HCT116 (cell line): ENCODE data around the gene UBR3. TPM values are rescaled to one million over a fixed set of nuclear protein-coding genes. Genes with fewer than 3 reads are reported as not detected.

Experiments
- ATAC-seq: fragments of 200-7000 bp; cut with Tn5 transposase; 2 replicates; pipeline ENCODE4 v1.9.1; 2020; ENCODE audit warnings: mild to moderate bottlenecking, moderate library complexity
- BruUV-seq: library from RNA; stranded (reverse); fragments of 400-500 nt; replicated peaks from 2 replicates; lab custom pipeline; 2021; lab: Mats Ljungman, UMichigan
- CTCF ChIA-PET: fragments of 300-600 bp; sonication (Branson Sonifier 250); formaldehyde crosslinking; loops from one replicate; lab custom pipeline; 2021; ENCODE audit warnings: antibody characterized with exemption; lab: Charles Lee
- POLR2A ChIA-PET: fragments of 300-600, 350-600 bp; sonication (Branson Sonifier 250); formaldehyde crosslinking; loops from one replicate; lab custom pipeline; 2021; ENCODE audit warnings: antibody characterized with exemption; lab: Charles Lee
- RAD21 ChIA-PET, 2 experiments: fragments of 300-600 bp; sonication (Branson Sonifier 250); formaldehyde crosslinking; loops; one replicate each; lab custom pipeline; 2023; ENCODE audit warnings: low total read pairs in 2 of 2; ENCODE audit not compliant: uncharacterized antibody in 2 of 2, unreplicated experiment in 2 of 2, low non-redundant PET in 1 of 2; lab: Charles Lee
- DNase-seq: peaks from one replicate; pipeline ENCODE4 v3.0.0-alpha.2; 2010; ENCODE audit warnings: low read depth, low spot score
- H2AFZ ChIP-seq: fragments of 200-600 bp; shearing (Covaris generic), sonication (generic); 2 replicates; pipeline ENCODE4 v1.6.1; 2017; ENCODE audit warnings: low read depth, mixed run types, mixed read lengths, antibody characterized with exemption, low read length; ENCODE audit not compliant: poor library complexity, severe bottlenecking
- H3K27ac ChIP-seq: 2 replicates; pipeline ENCODE4 v1.5.1; 2012; ENCODE audit warnings: low read depth, low read length
- H3K27me3 ChIP-seq: fragments of 200-600 bp; sonication (generic); 2 replicates; pipeline ENCODE4 v1.6.1; 2016; ENCODE audit warnings: mixed run types, low read length, mixed read lengths; ENCODE audit not compliant: insufficient read depth
- H3K36me3 ChIP-seq, 2 experiments: fragments of 200-500 bp in 1 of 2; fragments of 200-600 bp in 1 of 2; sonication (Bioruptor generic) in 1 of 2; sonication (generic) in 1 of 2; 2 replicates each; pipeline versions ENCODE4 v1.5.1 to v1.6.1; 2014 to 2016; ENCODE audit warnings: low read length in 2 of 2, inconsistent platforms in 1 of 2, mixed read lengths in 1 of 2, mixed run types in 1 of 2; ENCODE audit not compliant: insufficient read depth in 2 of 2, control insufficient read depth in 1 of 2
- H3K4me1 ChIP-seq, 2 experiments: fragments of 200-600 bp in 1 of 2; sonication (generic) in 1 of 2; 2 replicates each; pipeline versions ENCODE4 v1.5.1 to v1.6.1; 2012 to 2017; ENCODE audit warnings: low read length in 2 of 2, inconsistent platforms in 1 of 2, mild to moderate bottlenecking in 1 of 2, mixed read lengths in 1 of 2, mixed run types in 1 of 2, moderate library complexity in 1 of 2; ENCODE audit not compliant: insufficient read depth in 2 of 2, control insufficient read depth in 1 of 2
- H3K4me2 ChIP-seq: fragments of 200-600 bp; sonication (generic); 2 replicates; pipeline ENCODE4 v1.6.1; 2017; ENCODE audit warnings: mixed run types, low read length, mixed read lengths
- H3K4me3 ChIP-seq, 2 experiments: fragments of 200-600 bp in 1 of 2; sonication (generic) in 1 of 2; replicated peaks in 1 of 2; 2 replicates each; pipeline ENCODE4 v1.5.1; 2011 to 2016; ENCODE audit warnings: low read length in 2 of 2, control low read depth in 1 of 2, low read depth in 1 of 2, mild to moderate bottlenecking in 1 of 2, mixed read lengths in 1 of 2, mixed run types in 1 of 2
- H3K79me2 ChIP-seq: fragments of 200-600 bp; sonication (generic); 2 replicates; pipeline ENCODE4 v1.6.1; 2017; ENCODE audit warnings: mild to moderate bottlenecking, mixed run types, low read length, moderate library complexity, mixed read lengths; ENCODE audit not compliant: insufficient read depth
- H3K9ac ChIP-seq: fragments of 200-600 bp; sonication (generic); 2 replicates; pipeline ENCODE4 v1.6.1; 2016; ENCODE audit warnings: low read length, mixed read lengths
- H3K9me2 ChIP-seq: fragments of 200-600 bp; sonication (generic), shearing (Covaris generic); 2 replicates; pipeline ENCODE4 v1.6.1; 2017; ENCODE audit warnings: mixed run types, mild to moderate bottlenecking, moderate library complexity; ENCODE audit not compliant: insufficient read depth
- H3K9me3 ChIP-seq, 2 experiments: fragments of 200-500 bp in 1 of 2; fragments of 200-600 bp in 1 of 2; sonication (Bioruptor generic) in 1 of 2; sonication (generic) in 1 of 2; 2 replicates each; pipeline ENCODE4 v1.6.1; 2014 to 2017; ENCODE audit warnings: low read length in 2 of 2, mixed read lengths in 2 of 2, inconsistent platforms in 1 of 2, low read depth in 1 of 2, mild to moderate bottlenecking in 1 of 2, mixed run types in 1 of 2, moderate library complexity in 1 of 2; ENCODE audit not compliant: control insufficient read depth in 1 of 2, insufficient read depth in 1 of 2
- H4K20me1 ChIP-seq: fragments of 200-600 bp; sonication (generic), shearing (Covaris generic); 2 replicates; pipeline ENCODE4 v1.6.1; 2017; ENCODE audit warnings: mixed run types, mild to moderate bottlenecking, moderate library complexity; ENCODE audit not compliant: insufficient read depth
- EGR1 ChIP-seq: IDR thresholded peaks from 2 replicates; pipeline ENCODE4 v1.6.1; 2012; ENCODE audit warnings: low read depth
- ELF1 ChIP-seq: IDR thresholded peaks from 2 replicates; pipeline ENCODE4 v1.6.1; 2012; ENCODE audit warnings: low read depth, borderline replicate concordance
- EZH2 ChIP-seq: fragments of 200-600 bp; sonication (generic); IDR thresholded peaks from 2 replicates; pipeline ENCODE4 v1.6.1; 2017; ENCODE audit warnings: antibody characterized with exemption, mixed run types
- EZH2phosphoT487 ChIP-seq: fragments of 200-600 bp; IDR thresholded peaks from 2 replicates; pipeline ENCODE4 v1.6.1; 2018; ENCODE audit warnings: antibody characterized with exemption, borderline replicate concordance
- FOSL1 ChIP-seq: IDR thresholded peaks from 2 replicates; pipeline ENCODE4 v1.6.1; 2012; ENCODE audit warnings: low read depth
- POLR2AphosphoS5 ChIP-seq: IDR thresholded peaks from 2 replicates; pipeline ENCODE4 v1.6.1; 2011; ENCODE audit warnings: mild to moderate bottlenecking, low read depth, low read length, moderate library complexity
- RAD21 ChIP-seq: IDR thresholded peaks from 2 replicates; pipeline ENCODE4 v1.6.1; 2012; ENCODE audit warnings: low read depth, mild to moderate bottlenecking
- SIN3A ChIP-seq: IDR thresholded peaks from 2 replicates; pipeline ENCODE4 v1.6.1; 2012; ENCODE audit warnings: low read depth
- YY1 ChIP-seq: IDR thresholded peaks from 2 replicates; pipeline ENCODE4 v1.6.1; 2011; ENCODE audit warnings: low read length, low read depth, moderate library complexity, mild to moderate bottlenecking; ENCODE audit not compliant: insufficient replicate concordance; ENCODE audit errors: extremely low read depth
- ZFX ChIP-seq: fragments of 450-650 bp; IDR thresholded peaks from 2 replicates; pipeline ENCODE4 v1.6.1; 2017
- intact Hi-C: fragments of 100-400 bp; cut with micrococcal nuclease; formaldehyde crosslinking; loops from 2 replicates; pipeline ENCODE4 v1.10.0; 2022
- total RNA-seq: library from RNA; stranded (reverse); gene quantifications from one replicate; pipeline ENCODE4 v1.2.1, GENCODE V29; 2021; ENCODE audit not compliant: unreplicated experiment
- TF ChIP-seq, protein P1 (sequence below), 3 experiments: fragments of 200-600 bp in 1 of 3; sonication (generic) in 1 of 3; IDR thresholded peaks in 2 of 3; conservative IDR thresholded peaks in 1 of 3; 2 replicates each; pipeline ENCODE4 v1.5.1; 2012 to 2017; ENCODE audit warnings: low read depth in 2 of 3, low read length in 2 of 3, antibody characterized with exemption in 1 of 3, borderline replicate concordance in 1 of 3, control low read depth in 1 of 3, mild to moderate bottlenecking in 1 of 3, mixed read lengths in 1 of 3, mixed run types in 1 of 3, moderate library complexity in 1 of 3; ENCODE audit not compliant: insufficient read depth in 1 of 3

UBR3 gene
- total RNA-seq, 1 experiment from 2014 or later = 29.5 TPM

DNA sequence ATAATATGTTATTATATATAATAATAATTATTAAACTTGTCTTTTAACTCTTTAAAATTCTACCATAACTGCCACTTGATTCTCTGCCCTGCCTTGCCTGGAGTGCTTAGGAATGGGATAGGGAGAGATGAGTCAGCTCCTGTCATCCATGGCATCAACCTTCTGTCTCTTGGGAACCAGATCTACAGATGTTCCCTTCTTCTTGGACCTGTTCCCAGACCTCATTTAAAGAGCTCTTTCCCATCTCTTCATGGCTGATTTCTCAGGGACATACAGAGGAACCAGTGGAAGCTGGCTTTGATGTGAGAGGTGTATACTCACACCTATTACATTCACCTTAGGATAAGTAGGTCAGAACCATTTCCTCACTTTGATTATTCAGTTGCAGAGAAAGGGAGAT is 195.4 kb downstream of the UBR3 start:
- H3K9me3 ChIP-seq = no peaks in the 10 kb centered on the region
- intact Hi-C loops = no loop called here
- H3K4me2 ChIP-seq = no peak overlapping the region
- no peak overlapping the region for H2AFZ ChIP-seq
- no peaks in the 10 kb centered on the region for H3K36me3 ChIP-seq
- H3K27ac ChIP-seq = no peak overlapping the region
- ChIA-PET RAD21 (no interaction called here), CTCF (no interaction called here), POLR2A (no interaction called here)
- no peak for TF ChIP-seq FOSL1
- no peak for TF ChIP-seq EGR1
- TF ChIP-seq, protein P1, sequence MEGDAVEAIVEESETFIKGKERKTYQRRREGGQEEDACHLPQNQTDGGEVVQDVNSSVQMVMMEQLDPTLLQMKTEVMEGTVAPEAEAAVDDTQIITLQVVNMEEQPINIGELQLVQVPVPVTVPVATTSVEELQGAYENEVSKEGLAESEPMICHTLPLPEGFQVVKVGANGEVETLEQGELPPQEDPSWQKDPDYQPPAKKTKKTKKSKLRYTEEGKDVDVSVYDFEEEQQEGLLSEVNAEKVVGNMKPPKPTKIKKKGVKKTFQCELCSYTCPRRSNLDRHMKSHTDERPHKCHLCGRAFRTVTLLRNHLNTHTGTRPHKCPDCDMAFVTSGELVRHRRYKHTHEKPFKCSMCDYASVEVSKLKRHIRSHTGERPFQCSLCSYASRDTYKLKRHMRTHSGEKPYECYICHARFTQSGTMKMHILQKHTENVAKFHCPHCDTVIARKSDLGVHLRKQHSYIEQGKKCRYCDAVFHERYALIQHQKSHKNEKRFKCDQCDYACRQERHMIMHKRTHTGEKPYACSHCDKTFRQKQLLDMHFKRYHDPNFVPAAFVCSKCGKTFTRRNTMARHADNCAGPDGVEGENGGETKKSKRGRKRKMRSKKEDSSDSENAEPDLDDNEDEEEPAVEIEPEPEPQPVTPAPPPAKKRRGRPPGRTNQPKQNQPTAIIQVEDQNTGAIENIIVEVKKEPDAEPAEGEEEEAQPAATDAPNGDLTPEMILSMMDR (IDR thresholded peaks at IDR 0.05 in 2 of 3, conservative IDR thresholded peaks at IDR 0.05 in 1 of 3; ENCODE audit: borderline replicate concordance in 1 of 3, insufficient read depth in 1 of 3, low read depth in 2 of 3, low read length in 2 of 3) = no peak
- TF ChIP-seq YY1 = no peak
- TF ChIP-seq ELF1 = no peak
- no peak for TF ChIP-seq RAD21
- TF ChIP-seq POLR2AphosphoS5 = no peak
- no peak for TF ChIP-seq ZFX
- TF ChIP-seq EZH2 = no peak
- TF ChIP-seq EZH2phosphoT487 = no peak
- TF ChIP-seq SIN3A = no peak
- no peaks in the 10 kb centered on the region for H3K4me1 ChIP-seq
- DNase-seq (no peak), ATAC-seq (no peak)
- H3K79me2 ChIP-seq = no peaks in the 10 kb centered on the region
- no peaks in the 10 kb centered on the region for H4K20me1 ChIP-seq
- no peaks in the 10 kb centered on the region for H3K9me2 ChIP-seq
- H3K27me3 ChIP-seq = no peaks in the 10 kb centered on the region
- H3K4me3 ChIP-seq = no peak overlapping the region
- BruUV-seq = no TSS peak
- H3K9ac ChIP-seq = no peak overlapping the region
